ENCODE results near the gene DOHH.
"Not testable (repeated sequence)": the region's sequence is repeated elsewhere in the genome, so short reads cannot be mapped to it uniquely, and the experiment has no call there.

Gene DOHH

DNA sequence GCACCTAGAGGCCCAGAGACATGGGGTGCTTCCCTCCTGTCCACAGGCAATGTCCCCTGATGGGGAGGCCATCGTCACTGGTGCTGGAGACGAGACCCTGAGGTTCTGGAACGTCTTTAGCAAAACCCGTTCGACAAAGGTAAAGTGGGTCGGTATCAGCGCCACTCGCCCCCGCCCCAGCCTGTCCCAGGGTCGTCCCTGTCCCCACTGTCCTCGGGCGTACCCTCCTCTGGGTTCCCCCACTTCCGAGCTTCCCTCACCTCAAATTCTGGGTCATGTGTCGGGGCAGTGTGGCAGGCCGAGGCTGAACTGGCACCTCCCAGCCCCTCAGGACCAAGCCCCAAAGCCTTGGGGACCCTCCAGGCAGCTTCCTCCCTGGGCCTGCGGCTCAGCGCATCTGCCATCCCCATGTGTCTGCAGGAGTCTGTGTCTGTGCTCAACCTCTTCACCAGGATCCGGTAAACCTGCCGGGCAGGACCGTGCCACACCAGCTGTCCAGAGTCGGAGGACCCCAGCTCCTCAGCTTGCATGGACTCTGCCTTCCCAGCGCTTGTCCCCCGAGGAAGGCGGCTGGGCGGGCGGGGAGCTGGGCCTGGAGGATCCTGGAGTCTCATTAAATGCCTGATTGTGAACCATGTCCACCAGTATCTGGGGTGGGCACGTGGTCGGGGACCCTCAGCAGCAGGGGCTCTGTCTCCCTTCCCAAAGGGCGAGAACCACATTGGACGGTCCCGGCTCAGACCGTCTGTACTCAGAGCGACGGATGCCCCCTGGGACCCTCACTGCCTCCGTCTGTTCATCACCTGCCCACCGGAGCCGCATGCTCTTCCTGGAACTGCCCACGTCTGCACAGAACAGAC lies 34.1 kb upstream of the DOHH start:
- no peak for DNase-seq

DNA sequence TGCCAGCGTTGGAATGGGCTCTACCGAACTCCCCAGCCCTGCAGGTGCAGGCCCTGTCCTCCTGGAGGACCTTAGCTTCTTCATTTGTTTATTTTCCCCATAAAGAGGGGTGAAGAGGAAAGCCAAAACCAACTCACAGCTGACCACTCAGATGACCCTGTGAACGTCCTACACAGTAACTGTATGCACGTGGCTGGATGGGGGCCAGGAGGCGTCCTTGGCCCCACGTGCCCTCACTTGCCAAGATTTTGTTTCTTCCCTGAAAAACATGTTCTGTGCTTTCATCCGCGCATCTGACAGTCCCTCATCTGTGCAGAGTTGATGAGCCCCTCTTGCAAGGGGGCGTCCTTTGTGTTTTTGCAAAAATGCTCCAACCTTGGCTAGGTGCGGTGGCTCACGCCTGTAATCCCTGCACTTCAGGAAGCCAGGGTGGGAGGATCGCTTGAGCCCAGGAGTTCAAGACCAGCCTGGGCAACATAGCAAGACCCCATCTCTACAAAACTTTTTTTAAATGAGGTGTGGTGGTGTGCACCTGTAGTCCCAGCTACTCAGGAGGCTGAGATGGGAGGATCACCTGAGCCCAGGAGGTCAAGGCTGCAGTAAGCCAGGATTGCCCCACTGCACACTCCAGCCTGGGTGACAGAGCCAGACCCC lies 33.2 kb upstream of the DOHH start:
- no peak for DNase-seq

DNA sequence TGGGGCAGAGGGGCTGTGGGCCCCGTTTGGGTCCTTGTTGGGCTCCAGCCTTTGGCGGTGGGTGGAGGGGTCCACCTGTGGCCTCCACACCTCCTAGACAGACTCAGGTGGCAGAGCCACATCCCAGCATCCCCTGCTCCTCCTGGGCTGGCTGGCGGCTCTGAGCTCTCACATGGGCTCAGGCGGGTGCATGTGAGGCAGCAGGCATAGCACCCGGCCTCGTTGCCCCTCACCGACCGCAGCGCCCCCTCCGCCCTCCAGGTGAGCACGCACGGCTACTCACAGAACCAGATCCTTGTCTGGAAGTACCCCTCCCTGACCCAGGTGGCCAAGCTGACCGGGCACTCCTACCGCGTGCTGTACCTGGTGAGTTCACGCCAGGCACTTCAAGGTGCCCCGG lies 32.6 kb upstream of the DOHH start:
- DNase-seq, result no peak

DNA sequence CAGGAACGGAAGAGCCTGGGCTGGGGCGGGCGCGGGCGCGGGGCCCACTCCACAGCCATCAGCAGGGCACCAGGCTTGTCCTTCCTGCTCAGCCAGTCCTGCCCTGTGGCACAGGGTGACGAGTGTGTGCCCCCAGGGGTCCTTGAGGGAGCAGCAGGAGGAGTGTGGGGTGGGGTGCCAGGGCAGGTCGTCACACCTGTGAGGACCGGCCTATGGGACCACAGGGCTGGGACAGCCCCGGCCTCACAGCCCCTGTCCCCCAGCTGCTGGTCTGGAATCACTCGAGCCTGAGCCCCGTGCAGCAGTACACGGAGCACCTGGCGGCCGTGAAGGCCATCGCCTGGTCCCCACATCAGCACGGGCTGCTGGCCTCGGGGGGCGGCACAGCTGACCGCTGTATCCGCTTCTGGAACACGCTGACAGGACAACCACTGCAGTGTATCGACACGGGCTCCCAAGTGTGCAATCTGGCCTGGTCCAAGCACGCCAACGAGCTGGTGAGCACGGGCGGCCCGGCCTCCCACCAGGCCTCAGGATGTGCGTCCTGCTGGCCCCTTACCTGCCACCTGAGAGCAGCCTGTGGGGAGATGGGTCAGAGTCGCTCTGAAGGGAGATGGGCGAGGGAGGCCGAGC lies 31.8 kb upstream of the DOHH start:
- no peak for DNase-seq

DNA sequence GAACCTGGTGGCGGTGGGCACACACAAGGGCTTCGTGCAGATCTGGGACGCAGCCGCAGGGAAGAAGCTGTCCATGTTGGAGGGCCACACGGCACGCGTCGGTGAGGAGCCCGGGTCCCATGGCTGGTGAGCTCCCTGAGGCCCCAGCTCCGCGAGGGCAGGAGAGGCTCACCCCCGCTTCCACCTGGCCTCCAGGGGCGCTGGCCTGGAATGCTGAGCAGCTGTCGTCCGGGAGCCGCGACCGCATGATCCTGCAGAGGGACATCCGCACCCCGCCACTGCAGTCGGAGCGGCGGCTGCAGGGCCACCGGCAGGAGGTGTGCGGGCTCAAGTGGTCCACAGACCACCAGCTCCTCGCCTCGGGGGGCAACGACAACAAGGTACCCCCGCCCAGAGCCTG lies 31.2 kb upstream of the DOHH start:
- no peak for DNase-seq

DNA sequence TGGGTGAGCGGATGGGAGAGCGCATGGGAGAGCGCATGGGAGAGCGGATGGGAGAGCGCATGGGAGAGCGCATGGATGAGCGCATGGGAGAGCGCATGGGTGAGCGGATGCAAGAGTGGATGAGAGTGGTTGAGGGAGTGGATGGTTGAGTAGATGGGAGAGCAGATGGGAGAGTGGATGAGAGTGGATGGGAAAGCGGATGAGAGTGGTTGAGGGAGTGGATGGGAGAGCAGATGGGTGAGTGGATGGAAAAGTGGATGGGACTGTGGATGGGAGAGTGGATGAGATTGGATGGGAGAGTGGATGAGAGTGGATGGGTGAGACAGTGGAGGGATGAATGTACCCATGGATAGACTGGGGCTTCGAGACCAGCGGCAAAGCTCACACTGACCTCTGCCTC lies 29.9 kb upstream of the DOHH start:
- DNase-seq, result no peak

DNA sequence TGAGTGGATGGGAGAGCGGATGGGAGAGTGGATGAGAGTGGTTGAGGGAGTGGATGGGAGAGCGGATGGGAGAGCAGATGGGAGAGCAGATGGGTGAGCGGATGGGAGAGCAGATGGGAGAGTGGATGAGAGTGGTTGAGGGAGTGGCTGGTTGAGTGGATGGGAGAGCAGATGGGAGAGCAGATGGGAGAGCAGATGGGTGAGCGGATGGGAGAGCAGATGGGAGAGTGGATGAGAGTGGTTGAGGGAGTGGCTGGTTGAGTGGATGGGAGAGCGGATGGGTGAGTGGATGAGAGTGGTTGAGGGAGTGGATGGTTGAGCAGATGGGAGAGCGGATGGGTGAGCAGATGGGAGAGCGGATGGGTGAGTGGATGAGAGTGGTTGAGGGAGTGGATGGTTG lies 28.8 kb upstream of the DOHH start:
- DNase-seq, result not testable (repeated sequence)

DNA sequence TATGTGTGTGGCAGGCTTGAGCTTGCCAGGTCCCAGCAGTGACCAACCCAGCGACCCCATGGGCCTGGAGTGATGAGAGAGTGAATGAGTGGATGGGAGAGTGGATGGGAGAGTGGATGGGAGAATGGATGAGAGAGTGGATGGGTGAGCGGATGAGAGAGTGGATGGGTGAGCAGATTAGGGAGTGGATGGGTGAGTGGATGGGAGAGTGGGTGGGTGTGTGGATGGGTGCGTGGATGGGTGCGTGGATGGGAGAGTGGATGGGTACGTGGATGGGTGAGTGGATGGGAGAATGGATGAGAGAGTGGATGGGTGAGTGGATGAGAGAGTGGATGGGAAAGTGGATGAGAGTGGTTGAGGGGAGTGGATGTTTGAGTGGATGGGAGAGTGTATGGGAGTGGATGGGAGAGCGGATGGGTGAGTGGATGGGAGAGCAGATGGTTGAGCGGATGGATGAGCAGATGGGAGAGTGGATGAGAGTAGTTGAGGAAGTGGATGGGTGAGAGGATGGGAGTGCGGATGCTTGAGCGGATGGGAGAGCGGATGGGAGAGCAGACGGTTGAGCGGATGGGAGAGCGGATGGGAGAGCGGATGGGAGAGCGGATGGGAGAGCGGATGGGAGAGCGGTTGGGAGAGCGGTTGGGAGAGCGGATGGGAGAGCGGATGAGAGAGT lies 28.2 kb upstream of the DOHH start:
- DNase-seq, result no peak

DNA sequence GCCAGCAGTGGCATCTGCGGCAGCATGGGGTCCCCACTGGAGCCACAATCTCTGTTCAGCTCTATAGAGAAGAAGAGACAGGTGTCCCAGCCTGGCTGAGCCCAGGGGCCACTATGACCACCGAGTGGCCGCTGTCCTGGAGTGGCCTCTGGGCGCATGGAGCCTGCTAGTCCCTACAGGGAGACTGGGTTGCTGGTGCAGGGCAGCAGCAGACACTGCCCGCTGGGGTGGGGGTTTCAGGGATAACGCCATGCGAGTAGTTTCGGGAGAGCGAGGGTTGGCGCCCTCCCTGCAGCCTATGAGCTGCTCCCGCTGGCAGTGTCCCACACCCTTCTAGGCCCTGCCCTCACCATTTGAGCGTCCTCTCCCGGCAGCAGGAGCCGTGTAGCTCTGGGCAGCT lies 27.6 kb upstream of the DOHH start:
- no peak for DNase-seq

DNA sequence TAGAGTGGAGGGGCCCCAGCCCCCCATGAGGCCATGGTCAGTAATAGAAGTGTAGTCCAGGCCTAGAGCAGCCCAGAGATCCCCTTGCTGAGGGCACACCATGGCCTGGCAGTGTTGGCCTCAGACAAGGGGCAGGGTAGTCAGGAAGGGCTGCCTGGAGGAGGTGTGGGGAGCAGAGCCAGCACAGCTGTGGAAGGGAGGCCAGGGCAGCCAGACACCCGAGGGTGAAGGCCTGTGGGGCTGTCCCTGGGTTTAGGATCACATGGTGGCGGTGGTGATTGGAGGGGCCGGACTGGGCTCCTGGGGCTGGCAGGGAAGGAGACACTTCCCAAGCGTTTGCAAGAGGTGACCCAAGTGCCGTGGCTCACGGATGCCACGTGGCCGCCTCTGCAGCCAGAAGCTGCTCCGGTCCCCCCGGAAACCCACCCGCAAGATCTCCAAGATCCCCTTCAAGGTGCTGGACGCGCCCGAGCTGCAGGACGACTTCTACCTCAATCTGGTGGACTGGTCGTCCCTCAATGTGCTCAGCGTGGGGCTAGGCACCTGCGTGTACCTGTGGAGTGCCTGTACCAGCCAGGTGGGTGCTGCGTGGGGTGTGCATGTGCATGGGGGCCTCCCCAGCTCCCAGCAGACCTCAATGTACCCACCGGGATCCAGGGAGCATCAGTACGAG lies 26.9 kb upstream of the DOHH start:
- DNase-seq, result no peak

DNA sequence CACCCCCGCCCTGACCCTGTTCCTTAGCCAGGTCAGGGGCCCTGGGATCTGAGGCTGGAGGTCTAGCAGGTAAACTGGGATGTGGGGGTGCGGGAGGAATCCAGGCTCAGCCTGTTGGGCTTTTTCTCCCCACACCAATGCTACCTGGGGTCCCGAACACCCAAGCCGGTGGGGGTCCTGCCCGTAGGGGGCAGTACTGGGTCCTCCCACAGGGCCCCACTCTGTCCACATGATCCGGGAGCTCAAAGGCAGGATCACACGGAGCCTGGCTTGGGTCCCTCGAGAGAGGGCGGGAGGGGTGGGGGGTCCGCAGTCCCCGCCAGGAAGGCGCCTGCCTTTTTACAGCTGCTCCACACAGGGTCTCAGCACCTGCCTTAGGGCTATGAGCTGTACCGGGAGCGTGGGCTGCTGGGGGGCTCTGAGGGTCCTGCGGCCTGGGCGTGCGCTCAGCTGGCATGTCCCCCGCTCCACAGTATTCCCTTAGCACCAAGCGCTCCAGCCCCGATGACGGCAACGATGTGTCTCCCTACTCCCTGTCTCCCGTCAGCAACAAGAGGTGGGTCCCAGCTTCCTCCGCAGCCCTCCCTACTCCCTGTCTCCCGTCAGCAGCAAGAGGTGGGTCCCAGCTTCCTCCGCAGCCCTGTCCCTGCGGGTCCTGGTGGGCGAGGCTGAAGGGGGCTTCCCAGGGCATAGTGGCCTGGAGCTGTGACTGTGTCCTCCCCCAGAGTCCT lies 26.2 kb upstream of the DOHH start:
- DNase-seq, result no peak

DNA sequence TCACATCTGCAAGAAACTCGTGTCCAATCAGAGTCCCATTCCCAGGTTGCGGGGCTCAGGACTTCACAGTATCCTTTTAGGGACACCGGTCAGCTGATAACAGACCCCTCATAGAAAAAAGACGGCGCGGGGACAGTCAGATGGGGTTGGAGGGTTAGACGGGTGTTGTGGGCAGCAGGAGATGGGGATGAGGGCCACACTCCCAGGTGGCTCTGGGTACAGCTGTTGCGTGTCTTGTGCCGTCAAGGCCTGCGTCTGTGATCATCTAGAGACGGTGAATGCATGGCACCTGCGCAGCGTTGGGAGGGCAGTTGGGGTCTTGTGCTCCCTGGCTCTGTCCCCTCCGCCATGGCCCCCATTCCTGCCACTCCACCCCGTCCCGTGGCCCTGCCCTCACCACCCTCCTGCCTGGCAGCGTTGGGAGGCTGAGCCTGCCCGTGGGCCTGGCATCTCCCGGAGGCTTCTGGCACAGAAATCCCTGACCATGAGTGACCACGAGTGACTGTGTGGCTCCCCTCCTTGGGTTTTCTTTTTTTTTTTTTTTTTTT lies 24.5 kb upstream of the DOHH start:
- DNase-seq, result no peak

DNA sequence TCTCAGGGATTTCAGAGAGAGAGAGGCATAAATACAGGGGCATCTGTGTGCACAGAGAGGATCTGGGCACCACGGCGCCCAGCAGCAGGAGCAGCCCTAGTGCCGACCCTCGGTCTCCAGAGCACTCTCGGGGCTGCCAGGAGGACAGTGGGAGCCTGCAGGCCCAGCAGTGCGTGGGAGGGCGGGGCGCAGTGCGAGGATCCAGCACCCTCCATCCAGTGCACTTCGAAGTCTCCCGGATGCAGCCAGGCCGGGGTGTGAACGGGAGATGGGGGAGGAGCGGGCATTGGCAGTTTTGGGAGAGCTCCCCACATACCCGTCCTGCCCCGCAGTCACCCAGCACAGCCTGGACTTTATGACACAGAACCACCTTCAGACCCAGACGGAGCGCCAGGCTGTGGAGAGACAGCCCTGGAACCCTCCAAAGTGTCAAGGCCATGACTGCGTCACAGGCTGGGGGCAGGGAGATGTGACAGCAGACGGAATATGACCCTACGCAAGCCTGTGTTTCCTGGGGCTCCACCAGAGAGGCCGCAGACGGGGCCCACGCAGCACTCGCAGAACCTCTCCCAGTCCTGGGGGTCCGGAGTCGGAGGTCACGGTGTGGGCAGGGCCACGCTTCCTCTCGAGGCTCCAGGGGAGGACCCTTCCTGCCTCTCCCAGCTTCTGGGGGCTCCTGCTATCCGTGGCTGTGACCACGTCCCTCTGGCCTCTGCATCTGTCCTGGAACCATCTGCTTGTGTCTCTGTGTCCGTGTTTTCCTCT lies 23.8 kb upstream of the DOHH start:
- DNase-seq, result no peak

DNA sequence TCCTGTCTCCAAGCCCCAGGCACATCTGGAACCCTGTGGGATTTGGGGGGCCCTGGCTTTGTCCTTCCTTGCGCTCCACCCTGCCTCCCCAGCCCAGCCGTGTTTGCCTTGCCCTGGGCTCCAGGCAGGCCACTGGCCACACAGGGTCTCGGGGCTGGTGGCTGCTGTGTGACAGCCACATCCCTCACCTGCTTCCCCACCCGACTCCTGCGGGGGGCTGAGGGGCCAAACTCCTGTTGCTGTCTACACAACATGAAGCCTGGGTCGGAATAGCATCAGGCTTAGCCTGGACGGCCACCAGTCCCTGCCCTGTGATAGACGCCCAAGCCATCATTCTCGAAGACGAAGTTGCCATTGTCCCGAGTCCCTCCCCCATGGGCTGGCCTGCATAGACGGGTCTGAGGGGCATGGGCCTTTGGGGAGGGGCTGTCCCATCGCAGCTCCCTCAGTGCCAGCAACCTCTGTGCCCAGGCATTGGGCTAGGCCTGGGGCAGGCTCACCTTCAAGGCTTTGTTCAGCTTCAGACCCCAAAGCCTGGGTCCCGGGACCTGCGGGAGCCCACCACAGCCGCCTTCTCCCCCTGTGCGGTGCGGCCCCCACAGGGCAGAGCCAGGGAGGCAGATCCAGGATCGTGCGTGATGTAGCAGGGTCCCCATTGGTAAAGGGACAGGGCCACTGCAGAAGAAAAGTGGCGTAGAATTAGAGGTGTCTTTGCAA lies 23.0 kb upstream of the DOHH start:
- DNase-seq, result no peak

DNA sequence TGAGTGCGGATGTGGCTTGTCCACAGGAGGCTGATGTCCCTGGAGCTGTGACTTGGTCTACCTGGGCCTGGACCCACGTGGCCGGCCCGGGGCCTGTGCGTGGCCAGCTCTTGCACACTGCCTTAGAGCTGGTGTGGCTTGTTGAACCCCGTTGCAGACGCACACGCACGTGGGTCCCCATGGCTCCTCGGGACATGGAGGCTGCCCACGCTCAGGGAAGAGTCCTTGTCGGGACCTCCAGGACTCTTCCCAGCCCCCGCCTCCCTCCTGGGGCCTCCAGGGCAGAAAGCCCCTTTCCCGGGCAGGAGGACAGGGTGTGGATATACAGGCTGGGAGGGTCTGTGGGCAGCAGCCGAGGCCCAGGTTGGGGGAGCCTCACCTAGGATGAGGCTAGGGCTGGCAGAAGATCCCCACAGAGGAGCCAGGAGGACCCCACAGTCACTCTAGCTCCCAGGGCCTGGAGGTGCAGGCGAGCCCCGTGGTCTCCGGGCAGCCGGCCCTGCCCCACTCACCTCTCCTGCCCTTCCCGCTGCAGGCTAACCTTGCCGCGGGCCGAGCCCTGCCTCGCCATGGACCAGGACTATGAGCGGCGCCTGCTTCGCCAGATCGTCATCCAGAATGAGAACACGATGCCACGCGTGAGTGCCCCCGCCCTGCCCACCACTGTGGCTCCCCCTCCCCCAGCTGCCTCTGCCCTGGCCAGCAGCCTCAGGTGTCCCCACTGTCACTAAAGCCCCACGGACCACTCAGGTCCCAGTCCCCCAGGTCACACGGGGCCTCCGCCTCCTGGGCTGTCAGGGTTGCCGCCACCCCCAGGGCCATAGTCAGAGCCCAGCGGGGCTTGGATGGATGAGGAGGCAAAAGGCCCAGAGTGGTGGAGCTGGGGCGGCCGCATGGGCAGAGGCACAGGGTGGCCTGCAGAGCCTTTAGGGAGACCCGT lies 22.2 kb upstream of the DOHH start:
- DNase-seq, result no peak

DNA sequence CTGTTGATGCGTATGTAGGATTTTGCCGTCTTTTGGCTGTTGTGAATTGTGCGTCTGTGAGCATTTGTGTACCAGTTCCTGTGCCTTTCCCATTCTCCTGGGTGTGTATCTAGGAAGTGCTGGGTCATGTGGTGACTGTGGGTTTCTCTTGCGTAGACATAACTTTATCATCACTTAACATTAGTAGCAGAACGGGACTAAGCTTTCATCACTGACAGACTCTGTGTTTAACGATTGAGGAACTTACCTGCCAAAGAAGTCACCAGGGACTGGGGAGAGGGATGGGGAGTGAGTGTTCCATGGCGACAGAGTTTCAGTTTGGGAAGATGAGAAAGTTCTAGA lies 20.6 kb upstream of the DOHH start:
- no peak for DNase-seq

DNA sequence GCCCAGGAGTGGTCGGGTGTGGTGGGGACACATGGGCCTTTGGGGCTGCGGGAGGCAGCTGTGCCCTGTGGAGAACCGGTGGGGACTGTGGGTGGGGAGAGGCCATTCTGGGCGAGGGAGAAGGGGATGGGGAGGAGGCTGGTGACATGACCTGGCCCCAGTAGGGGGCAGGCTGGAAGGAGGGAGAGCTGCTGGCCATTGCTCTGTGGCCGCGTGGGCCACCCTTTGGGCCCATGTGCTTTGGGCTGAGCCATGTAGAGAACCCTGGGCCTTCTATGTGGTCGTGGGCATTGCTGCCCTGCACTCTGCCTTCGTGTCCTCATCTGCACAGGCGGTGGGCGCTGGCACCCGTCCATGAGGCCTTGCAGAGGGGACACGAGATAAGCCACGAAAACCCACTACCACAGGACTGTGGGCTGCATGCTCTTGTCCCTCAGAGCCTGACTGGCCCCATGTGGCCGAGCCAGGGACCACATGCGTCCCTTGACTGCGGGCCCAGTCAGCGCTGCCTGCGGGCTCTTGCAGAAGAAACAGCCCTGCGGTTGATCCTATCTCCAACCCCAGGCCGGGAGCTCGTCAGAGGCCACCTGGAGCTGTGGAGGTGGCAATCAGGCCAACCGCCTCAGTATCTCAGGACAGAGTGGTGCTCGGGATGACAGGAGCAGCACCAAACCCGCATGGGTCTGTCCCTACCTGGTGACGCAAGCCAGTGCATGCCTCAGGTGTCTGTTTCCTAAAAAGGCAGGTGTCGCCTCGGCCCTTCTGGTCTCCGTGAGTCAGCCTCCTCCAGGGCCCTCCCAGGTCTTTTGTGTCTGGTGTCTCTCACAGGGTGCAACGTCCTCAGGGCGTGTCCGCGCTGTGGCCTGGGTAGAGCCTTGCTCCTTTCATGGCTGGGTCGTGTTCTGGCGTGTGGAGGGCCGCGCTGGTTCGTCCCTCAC lies 20.0 kb upstream of the DOHH start:
- DNase-seq, result no peak

DNA sequence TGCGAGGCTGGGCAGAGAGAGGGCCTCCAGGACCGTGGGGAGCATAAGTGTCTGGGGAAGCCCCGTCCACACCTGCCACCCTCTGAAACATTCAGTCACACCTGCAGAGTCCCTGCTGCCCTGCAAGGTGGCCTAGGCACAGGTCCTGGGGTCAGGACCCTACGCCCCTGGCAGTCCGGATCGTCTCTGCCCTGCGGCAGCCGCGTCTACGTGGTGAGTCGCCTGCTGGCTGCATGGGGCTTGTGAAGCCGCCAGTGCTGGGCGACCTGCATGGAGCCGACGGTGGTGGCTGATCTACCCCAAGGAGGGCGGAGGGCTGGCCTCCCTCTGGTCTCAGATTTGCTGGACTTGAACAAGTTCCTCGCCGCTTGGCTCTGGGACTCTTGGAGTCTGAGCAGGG lies 18.7 kb upstream of the DOHH start:
- DNase-seq, result no peak

All from NCI-H2227 treated with DMSO at 0.1 percent for 48 hours (cell line).